A549 (cell line): Measurements from ENCODE around the gene METTL24. TPM values are rescaled to one million over a fixed set of nuclear protein-coding genes. Genes with fewer than 3 reads are reported as not detected.

Experiments used
- ATAC-seq, 2 experiments: fragments of 200-7000 bp in 1 of 2; fragments of >200 bp in 1 of 2; cut with Nextera tagmentation in 1 of 2; cut with Tn5 transposase in 1 of 2; 3 replicates each; pipeline versions ENCODE4 v1.8.0 to v1.9.1; 2018 to 2020; ENCODE audit warnings: mild to moderate bottlenecking in 1 of 2, moderate library complexity in 1 of 2
- CTCF ChIA-PET: fragments of 300-600 bp; sonication (Branson Sonifier 250); formaldehyde crosslinking; extraction: SDS; loops from one replicate; lab custom pipeline; 2021; ENCODE audit warnings: antibody characterized with exemption, inconsistent platforms; lab: Yijun Ruan, JAX
- POLR2A ChIA-PET: fragments of 350-600 bp; formaldehyde crosslinking; extraction: SDS; loops from one replicate; lab custom pipeline; 2021; ENCODE audit warnings: antibody characterized with exemption, inconsistent platforms; lab: Yijun Ruan, JAX
- DNase-seq, 2 experiments: peaks; one replicate each; pipeline versions ENCODE4 v3.0.0 to v3.0.0-alpha.2; 2011 to 2016; ENCODE audit warnings: low read depth in 1 of 2, low spot score in 1 of 2
- FAIRE-seq: peaks from 2 replicates; lab custom pipeline; 2011; peaks lifted over from hg19 to GRCh38; lab: Jason Lieb, UNC
- H3K27ac ChIP-seq, 2 experiments: fragments of >200 bp; sonication (Bioruptor Twin); formaldehyde crosslinking; 3 replicates each; pipeline ENCODE4 v1.5.1; 2016 to 2017
- H3K4me1 ChIP-seq: fragments of >200 bp; sonication (Bioruptor Twin); formaldehyde crosslinking; 3 replicates; pipeline ENCODE4 v1.6.1; 2016
- H3K4me2 ChIP-seq: fragments of >200 bp; sonication (Bioruptor Twin); formaldehyde crosslinking; 3 replicates; pipeline ENCODE4 v1.6.1; 2016
- H3K4me3 ChIP-seq: fragments of >200 bp; sonication (Bioruptor Twin); formaldehyde crosslinking; 3 replicates; pipeline ENCODE4 v1.5.1; 2016
- H3K9me3 ChIP-seq: fragments of >200 bp; sonication (Bioruptor Twin); formaldehyde crosslinking; 3 replicates; pipeline ENCODE4 v1.6.1; 2016
- ATOH8 ChIP-seq: fragments of 250-450 bp; sonication (Bioruptor Pico); IDR thresholded peaks from 2 replicates; pipeline ENCODE4 v1.5.0; 2020; ENCODE audit warnings: low read depth, mild to moderate bottlenecking, moderate library complexity
- CBX2 ChIP-seq: fragments of 200-600 bp; sonication (generic); IDR thresholded peaks from 2 replicates; pipeline ENCODE4 v1.6.1; 2016; ENCODE audit warnings: low read depth, mild to moderate bottlenecking, borderline replicate concordance
- CHD2 ChIP-seq: fragments of 150-350 bp; IDR thresholded peaks from 2 replicates; pipeline ENCODE4 v1.6.1; 2014; ENCODE audit warnings: low read length; ENCODE audit not compliant: partially characterized antibody
- ELK1 ChIP-seq: fragments of 150-350 bp; IDR thresholded peaks from 2 replicates; pipeline ENCODE4 v1.6.1; 2014; ENCODE audit warnings: low read depth, mild to moderate bottlenecking, low read length
- ESRRA ChIP-seq: fragments of 150-350 bp; IDR thresholded peaks from 2 replicates; pipeline ENCODE4 v1.6.1; 2014; ENCODE audit warnings: mild to moderate bottlenecking, low read length, borderline replicate concordance
- FOXS1 ChIP-seq: fragments of 250-450 bp; sonication (Bioruptor Pico); IDR thresholded peaks from 2 replicates; pipeline ENCODE4 v1.5.0; 2020; ENCODE audit warnings: mild to moderate bottlenecking, moderate library complexity
- HDAC2 ChIP-seq: fragments of 200-600 bp; sonication (generic); IDR thresholded peaks from 2 replicates; pipeline ENCODE4 v1.6.1; 2016
- HES2 ChIP-seq: fragments of >200 bp; sonication (Bioruptor Twin); formaldehyde crosslinking; IDR thresholded peaks from 2 replicates; pipeline ENCODE4 v1.6.1; 2016
- HMGXB4 ChIP-seq: fragments of 250-450 bp; sonication (Bioruptor Pico); IDR thresholded peaks from 2 replicates; pipeline ENCODE4 v1.5.0; 2021; ENCODE audit warnings: mild to moderate bottlenecking, moderate library complexity, borderline replicate concordance
- KDM5A ChIP-seq: fragments of 200-600 bp; sonication (generic); IDR thresholded peaks from 2 replicates; pipeline ENCODE4 v1.6.1; 2016; ENCODE audit warnings: antibody characterized with exemption, mild to moderate bottlenecking
- NFE2L2 ChIP-seq: fragments of 150-350 bp; conservative IDR thresholded peaks from 2 replicates; pipeline ENCODE4 v1.6.1; 2014; ENCODE audit warnings: low read length
- POLR2AphosphoS2 ChIP-seq: conservative IDR thresholded peaks from 2 replicates; pipeline ENCODE4 v1.6.1; 2012; ENCODE audit warnings: low read length, improper control_type of control experiment, inconsistent platforms
- REST ChIP-seq: fragments of 200-600 bp; sonication (generic); IDR thresholded peaks from 2 replicates; pipeline ENCODE4 v1.6.1; 2016; ENCODE audit warnings: antibody characterized with exemption, mild to moderate bottlenecking, moderate library complexity
- SREBF2 ChIP-seq: fragments of 450-650 bp; IDR thresholded peaks from 2 replicates; pipeline ENCODE4 v1.6.1; 2014; ENCODE audit warnings: mild to moderate bottlenecking, moderate library complexity
- TFCP2L1 ChIP-seq: fragments of 250-450 bp; sonication (Bioruptor Pico); IDR thresholded peaks from 2 replicates; pipeline ENCODE4 v1.5.0; 2021; ENCODE audit warnings: mild to moderate bottlenecking
- USF2 ChIP-seq: fragments of 450-650 bp; IDR thresholded peaks from 2 replicates; pipeline ENCODE4 v1.6.1; 2014; ENCODE audit warnings: antibody characterized with exemption
- ZC3H11A ChIP-seq: fragments of 450-650 bp; IDR thresholded peaks from 2 replicates; pipeline ENCODE4 v1.6.1; 2014; ENCODE audit warnings: antibody characterized with exemption, mild to moderate bottlenecking
- ZNF302 ChIP-seq: fragments of 250-450 bp; sonication (Bioruptor Pico); IDR thresholded peaks from 2 replicates; pipeline ENCODE4 v1.9.0; 2021; ENCODE audit warnings: inconsistent platforms, mild to moderate bottlenecking, moderate library complexity
- WGBS: methylation state at CpG from one replicate; pipeline ENCODE4 v1.1.6; 2017; ENCODE audit errors: missing lambda C conversion rate; 5-methylcytosine and 5-hydroxymethylcytosine counted together
- polyA plus RNA-seq, 4 experiments: library from polyadenylated mRNA; depleted of rRNA in 3 of 4; stranded (reverse); fragments of >200 nt; fragmentation: RNase III in 1 of 4; extraction: RNeasy Plus Mini Kit Qiagen cat#74134 plus additional on column Dnase treatment in 1 of 4; gene quantifications; 2 replicates in 3 of 4; 3 replicates in 1 of 4; pipeline ENCODE4 v1.2.3, GENCODE V29; 2011 to 2017
- TF ChIP-seq, protein P1 (sequence below): fragments of >200 bp; sonication (Bioruptor Twin); formaldehyde crosslinking; IDR thresholded peaks from 3 replicates; pipeline ENCODE4 v1.6.1; 2016

The METTL24 gene
- polyA plus RNA-seq, 2 of the 4 experiments (the other 2 are of a cell fraction): not detected

DNA sequence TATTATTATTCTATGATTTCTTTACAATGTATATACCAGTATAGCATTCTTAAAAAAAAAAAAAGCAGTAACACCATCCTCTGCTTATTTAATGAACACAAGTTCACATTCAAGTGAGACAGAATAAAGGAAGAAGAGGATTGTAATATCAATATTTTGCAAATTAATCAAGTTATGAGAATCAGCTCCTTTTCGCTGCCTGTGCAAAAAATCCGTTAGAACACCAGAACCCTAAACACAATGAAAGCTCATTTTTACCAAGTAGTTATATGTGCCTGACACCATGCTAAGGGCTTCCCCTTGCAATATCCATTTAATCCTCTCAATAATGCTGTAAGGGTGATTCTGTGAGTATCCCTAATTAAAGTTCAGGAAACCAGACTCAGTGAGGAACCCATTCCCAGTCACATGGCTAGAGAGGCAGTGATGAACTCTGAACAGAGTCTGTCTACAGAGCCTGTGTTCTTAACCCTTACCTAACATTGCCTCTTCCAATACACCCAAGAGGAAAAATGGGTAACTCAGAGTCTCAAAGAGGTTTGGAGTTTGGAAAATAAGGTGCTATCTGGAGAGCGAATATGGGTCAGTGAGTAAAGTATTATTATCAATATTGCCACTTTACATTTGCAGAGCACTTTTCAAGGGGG, 111.1 kb downstream of the METTL24 start:
- WGBS: 91% methylated on average over 3 of the region's 3 CpGs
- DNase-seq: no peak
- Histone ChIP-seq H3K4me1 (no peaks in the 10 kb centered on the region), H3K4me2 (no peak overlapping the region), H3K9me3 (no peaks in the 10 kb centered on the region), H3K4me3 (no peak overlapping the region), H3K27ac (no peak overlapping the region)
- no peak for FAIRE-seq
- ChIA-PET CTCF (no interaction called here), POLR2A (no interaction called here)
- ATAC-seq: no peak
- TF ChIP-seq HES2 (no peak), POLR2AphosphoS2 (no peak), REST (no peak), NFE2L2 (no peak), ELK1 (no peak), CHD2 (no peak), HDAC2 (no peak), HMGXB4 (CRISPR knock-in tag) (no peak), USF2 (no peak), ESRRA (no peak), CBX2 (no peak), KDM5A (no peak), ATOH8 (no peak), TFCP2L1 (no peak), SREBF2 (no peak), ZNF302 (CRISPR knock-in tag) (no peak), ZC3H11A (no peak), FOXS1 (CRISPR knock-in tag) (no peak)
- TF ChIP-seq, protein P1, sequence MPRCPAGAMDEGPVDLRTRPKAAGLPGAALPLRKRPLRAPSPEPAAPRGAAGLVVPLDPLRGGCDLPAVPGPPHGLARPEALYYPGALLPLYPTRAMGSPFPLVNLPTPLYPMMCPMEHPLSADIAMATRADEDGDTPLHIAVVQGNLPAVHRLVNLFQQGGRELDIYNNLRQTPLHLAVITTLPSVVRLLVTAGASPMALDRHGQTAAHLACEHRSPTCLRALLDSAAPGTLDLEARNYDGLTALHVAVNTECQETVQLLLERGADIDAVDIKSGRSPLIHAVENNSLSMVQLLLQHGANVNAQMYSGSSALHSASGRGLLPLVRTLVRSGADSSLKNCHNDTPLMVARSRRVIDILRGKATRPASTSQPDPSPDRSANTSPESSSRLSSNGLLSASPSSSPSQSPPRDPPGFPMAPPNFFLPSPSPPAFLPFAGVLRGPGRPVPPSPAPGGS: no peak
